ENCODE results near the gene SEMA6A.
A peak's percentile ranks its signal among the peaks of the same experiment; 100 is the strongest.

The SEMA6A gene

DNA sequence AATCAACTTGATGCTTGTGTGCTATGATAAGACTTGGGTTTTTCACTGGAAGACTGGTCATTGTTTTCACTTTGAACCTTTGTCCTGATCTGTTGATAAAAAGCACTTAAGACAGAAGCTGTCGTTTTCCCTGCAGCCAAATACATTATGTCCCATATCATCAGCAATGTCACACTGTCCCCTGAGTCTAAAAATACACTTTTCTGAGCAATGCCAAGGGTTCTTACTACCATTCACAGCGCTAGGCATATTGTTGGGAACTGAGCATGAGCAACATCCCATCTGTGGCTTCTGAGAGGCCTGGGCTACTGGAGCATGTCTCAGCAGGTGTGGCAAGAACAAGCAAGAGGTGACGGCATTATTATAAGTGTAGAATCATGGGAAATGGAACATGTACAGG, 81.8 kb downstream of the SEMA6A start:
- DNase-seq (ENCODE audit: low read depth), result no peak

DNA sequence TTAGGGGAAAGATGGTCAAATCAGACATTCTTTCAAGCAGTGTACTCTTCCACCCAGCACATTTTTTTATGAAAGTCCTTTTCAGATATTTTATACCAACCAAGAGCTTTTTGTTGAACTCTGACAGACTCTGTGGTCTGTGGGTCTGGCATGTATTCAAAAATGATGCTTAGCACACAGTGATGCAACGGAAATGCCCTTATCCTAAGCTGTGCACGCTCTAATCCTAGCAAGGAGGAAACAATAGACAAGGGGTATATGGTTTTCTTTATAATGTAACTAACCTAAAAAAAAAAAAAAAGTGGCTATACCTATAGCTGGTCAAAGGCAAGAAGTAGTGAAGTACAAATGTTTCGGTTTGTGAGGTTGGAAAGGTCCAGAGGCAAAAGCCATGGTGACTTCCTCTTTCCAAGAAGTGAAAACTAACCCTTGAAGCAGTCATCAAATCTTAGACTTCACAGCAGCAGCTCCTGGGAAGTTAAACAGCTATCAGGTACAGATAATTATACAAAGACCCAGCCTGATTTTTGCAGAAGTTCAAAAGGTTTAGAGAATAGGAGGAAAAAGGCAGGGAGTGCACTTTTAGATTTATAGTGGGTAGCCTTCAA, 82.5 kb downstream of the SEMA6A start:
- DNase-seq (ENCODE audit: low read depth), result peak; percentile 97

DNA sequence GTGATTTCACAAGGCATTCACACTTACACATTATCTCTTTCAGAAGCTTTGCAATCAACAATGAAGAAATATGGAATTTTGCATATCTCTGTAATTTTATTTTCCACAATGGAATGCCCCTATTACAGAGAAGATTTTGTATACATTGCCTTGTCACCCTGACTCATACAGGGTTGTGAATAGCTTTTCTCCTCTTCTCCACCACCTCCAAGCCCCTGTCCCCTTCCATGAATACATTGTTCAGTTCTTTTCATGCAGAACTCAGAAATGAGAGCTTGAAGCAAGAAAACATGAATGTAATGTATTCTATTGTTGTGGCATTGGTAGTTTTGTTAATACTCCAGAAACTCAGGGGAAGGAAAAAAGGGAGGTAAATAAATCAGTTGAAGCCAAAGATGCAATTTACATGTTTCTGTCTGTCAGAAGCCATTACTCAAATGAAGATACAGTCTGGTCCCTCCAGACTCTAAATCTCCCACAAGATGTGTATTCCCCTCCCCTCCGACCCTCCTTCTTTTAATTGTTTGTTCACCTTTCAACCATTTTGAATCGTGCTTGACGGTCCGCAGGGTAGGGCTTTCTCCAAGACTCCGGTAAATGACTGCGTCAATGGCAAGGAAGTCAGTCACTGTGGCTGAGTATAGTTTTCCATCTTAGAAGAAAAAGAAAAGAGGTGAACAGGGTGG, 86.1 kb downstream of the SEMA6A start:
- no peak for DNase-seq (ENCODE audit: low read depth)

DNA sequence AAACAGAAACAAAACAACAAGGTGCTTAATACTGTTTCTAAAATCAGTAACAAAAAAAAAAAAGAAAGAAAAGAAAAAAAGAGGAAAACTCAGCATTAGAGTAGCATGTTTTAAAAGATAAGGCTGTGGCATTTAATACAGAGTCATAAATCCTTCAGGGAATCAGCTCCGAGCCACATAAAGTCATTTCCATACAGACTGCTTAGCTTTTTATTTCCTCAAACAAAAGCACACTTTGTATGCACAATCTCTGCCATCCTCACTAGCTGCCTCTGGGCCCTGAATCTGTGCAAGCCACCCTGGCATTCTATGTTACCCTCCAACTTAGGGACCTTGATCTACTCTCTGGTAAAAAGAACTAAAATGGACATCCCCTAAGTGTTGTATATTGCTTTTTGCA, 87.6 kb downstream of the SEMA6A start:
- no peak for DNase-seq (ENCODE audit: low read depth)

DNA sequence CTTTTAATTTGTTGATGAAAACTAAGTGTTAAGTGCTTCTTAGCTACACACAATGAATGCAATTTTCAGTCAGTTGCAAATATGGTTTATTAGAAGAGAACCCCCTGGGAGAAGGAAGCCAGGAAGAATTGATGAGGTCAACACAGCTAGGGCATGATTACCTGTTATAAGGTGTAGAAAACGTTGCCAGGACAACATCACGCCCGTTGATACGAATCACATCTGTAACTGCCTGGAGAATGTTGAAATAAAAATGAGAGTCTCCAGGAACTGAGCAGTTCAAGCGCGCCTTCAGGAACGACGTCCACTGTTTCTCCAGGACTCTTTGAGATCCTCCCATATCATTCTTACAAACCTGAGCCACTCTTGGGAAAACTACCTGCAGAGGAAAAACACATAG, 88.0 kb downstream of the SEMA6A start:
- DNase-seq (ENCODE audit: low read depth), result no peak

DNA sequence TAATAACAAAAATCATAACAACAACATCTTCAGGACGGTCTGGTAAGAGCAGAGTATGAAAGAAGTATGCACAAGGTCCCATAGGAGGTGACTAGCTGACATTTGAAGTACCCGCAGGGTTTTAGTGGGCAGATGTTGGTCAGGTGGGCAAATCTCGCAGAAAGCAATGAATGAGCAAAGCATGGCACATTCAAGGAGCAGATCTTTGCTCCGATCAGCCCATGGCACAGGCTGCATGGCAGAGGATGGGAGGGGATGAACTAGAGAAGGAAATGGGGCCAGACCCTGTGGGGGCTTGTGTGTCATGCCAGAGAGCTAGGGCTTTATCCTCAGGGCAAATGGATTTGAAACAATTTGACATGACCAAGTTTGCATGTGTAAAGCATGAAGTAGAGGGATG, 90.0 kb downstream of the SEMA6A start:
- no peak for DNase-seq (ENCODE audit: low read depth)

DNA sequence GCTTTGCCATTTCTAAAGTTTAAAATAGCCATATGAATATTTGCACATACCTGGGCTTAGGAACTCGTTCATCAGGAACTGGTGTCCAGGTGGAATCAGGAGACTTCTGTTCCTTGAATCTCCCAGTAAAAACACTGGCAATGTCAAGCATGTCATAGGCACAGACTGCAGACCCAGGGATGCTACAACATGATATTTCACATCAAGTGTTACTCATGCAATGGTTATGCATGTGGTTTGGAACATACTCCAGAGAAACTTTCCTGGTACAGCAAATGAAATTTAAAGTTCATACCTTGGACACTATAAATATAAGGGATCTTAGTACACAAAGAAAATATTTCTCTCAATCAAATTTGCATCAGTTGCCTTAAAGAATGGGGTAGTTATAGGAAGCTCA, 92.2 kb downstream of the SEMA6A start:
- peak; percentile 64 for DNase-seq (ENCODE audit: low read depth)

DNA sequence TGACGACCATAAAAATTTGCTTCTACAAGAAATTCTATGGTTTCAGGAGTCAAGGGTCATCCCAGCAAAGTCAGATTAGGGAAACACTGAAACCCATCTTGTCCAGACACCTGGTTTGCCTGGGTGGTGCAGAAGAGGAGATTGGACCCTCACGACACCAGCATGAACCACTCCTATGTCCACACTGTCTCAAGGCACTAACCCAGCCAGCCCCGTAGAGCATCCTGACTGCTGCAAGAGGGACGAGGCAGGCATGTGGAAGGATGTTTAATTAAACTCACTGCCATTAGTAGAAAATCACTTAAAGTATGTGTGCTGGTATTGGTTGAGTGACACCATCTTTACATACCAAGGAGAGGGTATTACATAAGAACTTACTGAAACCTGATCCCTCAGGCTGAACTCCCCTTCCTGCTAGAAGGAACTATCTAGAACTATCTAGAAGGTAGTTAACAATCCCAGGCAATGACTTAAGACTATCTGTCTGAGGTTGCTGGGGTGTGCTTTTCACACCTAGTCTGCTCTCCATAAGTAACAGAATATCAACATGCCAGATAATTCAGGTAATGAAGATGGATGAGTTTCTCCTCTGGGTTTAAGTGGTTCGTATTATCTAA, 93.6 kb downstream of the SEMA6A start:
- peak; percentile 14 for DNase-seq (ENCODE audit: low read depth)

DNA sequence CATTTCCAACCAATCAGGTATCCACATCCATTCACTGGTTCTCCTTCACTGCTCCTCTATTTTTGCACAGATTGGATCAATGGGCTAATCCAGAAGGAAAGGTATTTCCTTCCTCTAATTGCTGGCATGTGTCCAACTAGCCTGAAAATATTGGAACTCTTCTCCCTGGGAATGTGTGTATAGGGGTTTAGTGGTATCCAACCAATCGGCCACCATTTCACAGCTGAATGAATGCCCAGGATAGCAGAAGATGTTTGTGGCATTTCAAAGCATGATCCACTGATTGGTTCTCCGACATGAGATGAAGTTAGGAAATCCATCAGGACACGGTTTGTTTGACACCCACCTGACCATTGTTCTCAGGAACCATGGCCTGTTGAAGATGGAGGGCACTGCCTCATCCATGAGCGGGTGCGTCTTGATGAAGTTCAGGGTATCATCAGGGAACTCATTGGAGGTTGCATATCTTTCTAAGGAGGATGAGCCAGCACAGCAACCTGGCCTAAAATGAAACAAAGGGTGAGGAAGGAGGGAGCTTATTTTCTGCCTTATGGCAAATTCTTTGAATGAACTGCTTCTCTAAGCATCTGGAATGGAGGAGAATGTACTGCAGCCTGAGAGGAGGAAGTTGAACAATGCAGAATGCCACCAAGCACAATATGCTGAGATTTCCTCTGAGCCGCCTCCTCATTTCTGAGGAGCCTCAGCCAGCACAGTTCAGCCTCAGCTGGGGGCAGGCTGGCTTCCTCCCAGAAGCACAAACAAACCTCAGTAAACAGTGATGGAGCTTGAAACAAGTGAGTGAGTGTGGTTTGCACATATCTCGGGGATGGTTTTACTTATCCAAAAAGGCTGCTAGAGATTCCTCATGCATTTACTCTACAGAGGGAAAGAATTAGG, 94.6 kb downstream of the SEMA6A start:
- no peak for DNase-seq (ENCODE audit: low read depth)

DNA sequence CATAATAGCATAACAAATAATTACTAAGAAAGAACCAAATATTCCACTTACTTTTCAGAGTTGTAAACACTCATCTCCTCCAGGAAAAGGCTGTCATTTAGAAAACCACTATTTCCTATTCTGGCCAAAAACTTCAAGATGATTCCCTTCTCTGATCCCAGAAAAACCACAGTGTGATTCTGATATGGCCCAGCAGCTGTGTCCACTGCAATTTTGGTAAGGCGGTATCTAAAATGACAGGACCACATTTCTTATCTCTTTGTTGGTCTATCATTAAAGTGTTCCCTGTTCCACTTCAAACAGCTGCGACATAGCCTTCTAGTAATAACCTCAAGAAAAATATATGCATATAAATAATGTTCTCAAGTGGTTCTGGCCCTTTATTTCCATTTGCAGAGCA, 96.1 kb downstream of the SEMA6A start:
- no peak for DNase-seq (ENCODE audit: low read depth)

DNA sequence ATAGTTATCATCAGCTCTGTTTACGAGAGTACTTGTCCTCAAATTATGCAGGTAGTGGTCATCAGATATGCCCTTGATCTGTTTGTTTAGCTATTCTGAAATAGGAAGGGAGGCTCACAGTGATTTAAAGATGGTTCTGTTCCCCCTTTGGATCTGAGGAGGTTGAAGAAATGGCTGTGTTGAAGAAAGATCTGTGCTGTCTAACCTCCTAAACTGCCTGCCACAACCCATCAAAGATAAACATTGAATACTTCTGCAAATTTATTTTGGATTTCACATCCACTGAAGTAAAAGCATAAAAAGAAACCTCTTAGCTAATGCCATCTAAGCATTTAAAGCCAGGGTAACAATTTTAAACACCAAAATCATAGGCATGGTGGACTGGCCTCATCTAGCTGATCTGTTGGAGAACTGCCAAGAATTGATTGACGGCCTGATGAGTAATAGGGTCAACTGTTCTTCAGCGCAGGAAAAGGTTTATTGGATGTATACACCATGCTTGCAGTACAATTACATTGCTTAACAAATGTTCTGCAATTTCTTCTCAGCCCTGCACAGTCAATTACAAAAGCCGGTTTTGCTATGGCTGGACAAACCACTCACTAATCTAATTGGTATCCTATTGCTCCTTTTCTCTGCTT, 97.6 kb downstream of the SEMA6A start:
- DNase-seq (ENCODE audit: low read depth), result no peak

DNA sequence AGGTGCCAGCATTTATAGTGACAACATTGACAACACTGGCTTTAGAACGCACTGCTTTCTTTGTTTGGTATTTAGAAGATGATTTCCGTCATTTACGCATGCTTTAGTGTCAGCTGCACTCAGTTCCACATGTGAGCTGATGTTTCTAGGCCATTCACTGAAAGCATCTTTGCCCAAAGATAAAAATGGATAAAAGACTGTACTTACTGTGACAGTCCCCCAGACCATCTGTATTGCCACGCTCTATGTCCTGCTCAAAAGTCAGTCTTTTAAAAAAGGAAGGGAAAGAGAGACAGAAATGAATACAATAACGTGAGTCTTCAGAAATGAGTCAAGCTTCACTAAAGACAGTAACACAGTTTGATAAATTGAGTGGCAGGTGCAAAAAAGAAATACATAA, 99.3 kb downstream of the SEMA6A start:
- no peak for DNase-seq (ENCODE audit: low read depth)

DNA sequence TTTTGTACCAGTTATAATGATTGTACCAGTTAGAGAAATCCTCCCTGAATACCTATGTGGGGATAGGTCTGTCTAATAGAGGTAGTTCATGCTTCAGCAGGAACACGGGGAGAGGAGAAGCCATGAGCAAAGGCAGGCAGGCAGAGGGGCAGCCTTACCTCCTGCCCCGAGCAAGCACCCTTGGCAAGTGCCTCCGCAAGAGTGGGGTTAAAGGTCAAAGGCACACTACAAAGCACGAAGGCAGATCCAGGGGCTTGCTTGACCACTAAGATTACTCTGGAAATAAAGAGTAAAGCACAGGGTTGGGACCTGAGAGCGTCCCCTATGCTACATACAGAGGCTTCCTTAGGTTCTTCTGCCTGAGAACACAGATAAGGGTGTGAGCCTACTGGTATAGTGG, 100.9 kb downstream of the SEMA6A start:
- DNase-seq (ENCODE audit: low read depth), result no peak

DNA sequence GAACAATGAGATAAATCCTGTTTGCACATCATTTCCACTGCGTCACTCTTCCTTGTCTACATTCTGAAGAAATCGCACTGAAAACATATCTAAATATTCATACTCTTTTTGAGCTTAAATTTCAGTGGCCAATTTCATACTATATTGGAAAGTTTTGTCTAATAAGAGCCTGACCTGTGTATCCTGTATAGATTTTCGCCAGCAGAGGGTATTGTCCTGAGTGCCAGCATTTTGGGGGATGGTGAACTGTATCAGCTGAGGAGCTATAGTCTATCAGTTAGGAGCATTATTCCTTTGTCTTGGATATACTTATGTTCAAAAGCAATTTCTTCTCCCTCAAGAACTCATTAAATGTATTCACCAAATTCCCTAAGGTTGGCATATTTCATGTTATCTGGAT, 102.3 kb downstream of the SEMA6A start:
- DNase-seq (ENCODE audit: low read depth), result no peak

DNA sequence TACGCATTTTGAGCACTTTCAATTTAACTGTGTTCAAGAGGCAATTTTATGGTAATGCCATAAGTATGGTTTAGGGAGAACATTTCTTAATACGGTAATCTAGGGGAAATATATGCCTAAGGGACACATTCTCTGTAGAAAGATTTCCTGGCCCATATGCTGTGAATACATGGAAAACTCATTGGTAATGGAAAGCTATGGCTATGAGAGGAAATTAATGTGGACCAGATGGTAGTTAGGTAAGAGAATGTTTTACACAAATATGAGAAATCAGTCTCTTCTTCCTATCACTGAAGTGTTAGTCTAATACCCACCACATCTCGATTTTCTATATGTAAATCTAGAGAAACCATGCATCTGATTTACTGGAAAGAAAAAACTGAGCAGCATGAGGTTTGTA, 105.0 kb downstream of the SEMA6A start:
- no peak for DNase-seq (ENCODE audit: low read depth)

DNA sequence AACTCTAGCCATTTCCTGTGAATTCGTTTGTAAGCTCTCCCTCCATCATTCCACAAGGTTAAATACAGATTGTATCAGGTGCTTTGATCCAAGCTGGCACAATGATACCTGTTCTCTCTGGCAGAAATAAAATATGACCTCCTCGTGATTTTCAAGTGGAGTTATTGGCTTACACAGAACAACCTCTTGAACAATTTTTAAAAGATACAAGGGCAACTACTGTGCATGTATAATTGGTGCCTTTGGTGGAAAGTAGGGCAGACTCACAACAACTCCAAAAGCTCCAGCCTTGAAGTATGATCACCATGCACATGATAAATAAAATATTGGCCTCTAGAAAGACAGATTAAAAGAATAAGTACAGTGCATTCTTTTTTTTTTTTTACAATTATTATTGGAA, 106.0 kb downstream of the SEMA6A start:
- no peak for DNase-seq (ENCODE audit: low read depth)

DNA sequence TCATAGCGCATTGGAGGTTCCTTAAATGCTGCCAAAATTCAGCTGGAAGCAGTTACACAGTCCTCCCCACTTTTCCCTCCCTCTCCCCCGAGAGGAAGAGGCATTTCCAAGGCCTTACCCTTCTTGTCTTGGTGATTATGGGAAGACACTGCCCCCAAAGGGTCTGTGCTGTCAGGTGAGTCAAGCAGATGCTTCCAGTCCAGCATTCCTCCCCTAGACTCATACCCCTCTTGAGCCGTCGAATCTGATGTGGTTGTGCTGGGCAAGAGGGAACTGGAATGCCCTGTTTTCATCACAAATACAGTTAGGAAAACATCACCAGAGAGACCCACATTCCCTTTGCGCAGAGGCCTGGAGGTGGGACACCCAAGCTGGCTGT, 107.2 kb downstream of the SEMA6A start:
- no peak for DNase-seq (ENCODE audit: low read depth)

DNA sequence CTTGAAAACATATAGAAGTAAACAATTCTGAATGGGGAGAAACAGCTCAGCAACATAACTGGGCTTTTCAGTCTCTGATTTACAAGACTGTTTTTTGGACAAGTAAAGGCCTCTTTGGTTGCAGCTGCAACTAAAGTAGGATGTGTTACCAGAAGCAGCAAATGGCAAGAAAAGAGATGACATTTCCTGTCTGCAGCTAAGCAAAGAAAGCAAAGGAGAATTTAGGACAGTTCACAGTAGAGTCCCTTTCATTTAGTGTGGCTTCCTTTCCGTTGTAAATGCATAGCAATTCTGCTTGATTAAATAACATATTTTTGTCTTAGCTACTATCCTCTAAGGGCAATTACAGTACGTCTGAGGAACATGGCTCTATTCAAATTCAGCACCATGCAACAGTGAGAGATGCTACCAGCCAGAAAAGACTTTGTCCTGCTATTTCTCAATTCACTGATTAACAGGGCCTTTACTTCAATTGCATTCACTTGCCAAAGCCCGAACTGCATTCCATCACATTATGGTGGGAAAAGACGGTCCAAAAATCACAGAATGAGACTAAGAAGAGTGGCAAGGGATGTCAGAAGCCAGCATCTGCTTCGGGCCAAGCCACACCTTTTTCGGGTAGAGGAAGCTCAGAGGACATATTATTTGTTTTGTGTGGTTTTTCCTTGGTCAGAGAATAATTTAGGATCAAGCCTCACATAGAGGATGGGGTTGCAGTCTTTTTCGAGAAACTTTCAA, 107.7 kb downstream of the SEMA6A start:
- no peak for DNase-seq (ENCODE audit: low read depth)

DNA sequence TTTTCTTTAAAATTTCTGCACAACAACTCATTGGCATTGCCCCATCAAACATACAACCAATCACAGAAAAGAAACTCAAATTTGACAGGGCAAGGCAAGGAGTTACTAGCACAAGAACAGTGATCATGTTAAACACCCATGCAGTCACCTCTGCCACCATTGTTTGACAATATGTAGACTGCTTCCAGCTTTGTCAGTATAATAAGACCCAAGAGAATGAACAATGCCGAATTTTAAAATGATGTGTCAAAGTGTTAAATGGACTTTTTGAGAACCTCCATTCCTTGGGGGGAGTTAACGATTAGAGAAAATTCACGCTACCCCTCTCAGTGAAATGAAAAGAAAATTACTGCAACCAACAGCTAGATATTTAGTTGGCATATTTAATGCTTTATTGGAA, 109.2 kb downstream of the SEMA6A start:
- DNase-seq (ENCODE audit: low read depth), result no peak

DNA sequence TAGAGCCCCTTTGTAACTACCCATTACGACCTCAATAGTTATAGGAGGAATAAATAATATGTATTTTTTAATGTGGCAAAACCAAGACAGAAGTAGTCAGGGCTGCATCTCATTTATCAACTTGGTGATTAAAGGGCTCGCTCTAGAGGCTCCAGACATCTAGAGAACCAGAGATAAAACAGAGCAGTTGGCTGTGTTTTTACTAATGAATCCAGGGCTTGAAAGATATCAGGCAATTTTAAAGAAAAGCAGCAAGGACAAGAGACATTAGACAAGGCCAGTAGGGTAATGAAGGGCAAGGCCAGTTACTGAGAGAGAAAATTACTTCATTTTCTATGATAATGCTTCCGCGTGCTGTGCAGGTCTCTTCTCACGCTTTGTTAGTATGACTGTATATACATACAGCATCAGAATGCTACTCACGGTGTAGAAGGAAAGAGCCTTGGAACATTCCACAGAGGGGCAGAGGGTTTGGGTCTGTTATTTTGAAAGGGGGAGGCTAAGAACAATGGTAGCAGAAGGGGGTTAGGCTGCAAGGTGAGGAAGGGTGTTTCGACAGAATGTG, 110.4 kb downstream of the SEMA6A start:
- DNase-seq (ENCODE audit: low read depth), result no peak

DNA sequence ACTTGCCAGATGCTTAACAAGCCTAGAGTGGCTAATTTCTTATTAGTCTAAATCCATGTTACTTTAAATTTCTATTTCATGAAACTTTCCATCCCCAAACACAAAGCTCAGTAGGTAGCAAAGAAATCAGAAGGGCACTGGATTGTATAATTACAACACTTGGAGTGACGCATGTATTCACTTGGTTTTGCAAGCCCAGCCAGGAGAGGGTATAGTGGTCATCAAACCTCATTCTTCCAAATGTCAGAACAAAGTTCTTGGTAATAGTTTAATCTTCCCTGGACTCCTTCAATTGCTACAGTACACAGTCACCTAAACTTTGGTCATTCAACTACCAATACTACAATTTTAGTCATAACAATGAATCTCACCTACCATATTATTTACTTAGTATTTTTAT, 112.1 kb downstream of the SEMA6A start:
- DNase-seq (ENCODE audit: low read depth), result no peak
